ENCODE data around the gene CYB5A. TPM values are rescaled to one million over a fixed set of nuclear protein-coding genes. Genes with fewer than 3 reads are reported as not detected.

The CYB5A gene
- total RNA-seq, 6 experiments from 2014 or later: 60.4 to 83.3 (median 69.1) TPM

DNA sequence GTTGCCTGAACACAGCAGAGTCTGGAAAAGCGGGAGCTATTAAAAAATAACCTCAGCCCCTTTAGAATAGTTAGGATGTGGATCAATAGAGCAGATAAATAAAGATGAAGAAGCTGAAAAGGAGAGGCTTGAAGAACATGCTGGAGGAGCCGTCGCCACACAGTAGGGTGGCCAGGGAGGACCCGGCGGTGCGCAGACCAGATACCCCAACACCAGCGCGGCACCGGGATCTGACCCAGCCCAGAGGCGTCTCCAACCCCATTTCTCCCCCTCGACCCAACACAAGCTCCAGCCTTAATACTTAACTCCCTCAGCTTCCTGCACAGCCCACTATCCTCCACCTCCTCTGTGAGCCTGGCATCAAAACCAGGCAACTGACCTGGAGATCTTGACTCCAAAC, 16.0 kb downstream of the CYB5A start:
- H3K27ac Mint-ChIP-seq: no peak overlapping the region

DNA sequence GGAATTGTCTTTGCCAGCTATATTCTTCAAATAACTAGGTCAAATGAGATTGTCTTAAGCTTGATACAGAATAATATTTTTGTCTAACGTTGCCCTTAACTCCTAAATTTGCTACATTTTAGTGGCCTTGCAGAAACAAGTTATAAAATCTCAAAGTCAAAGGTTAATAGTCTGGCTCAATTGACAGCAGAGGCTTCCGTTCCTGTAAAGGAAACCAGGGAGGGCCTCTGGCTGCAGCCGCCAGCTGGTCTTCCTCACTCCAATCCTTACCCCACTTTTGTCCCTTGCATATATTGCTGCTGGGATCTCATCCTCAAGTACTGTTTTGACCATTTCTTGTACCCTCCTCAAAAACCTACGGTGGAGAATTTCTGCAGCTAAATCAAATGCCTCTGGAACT, 17.1 kb downstream of the CYB5A start:
- H3K27ac Mint-ChIP-seq: no peak overlapping the region
- H3K27me3 Mint-ChIP-seq (ENCODE audit: insufficient read depth): no peaks in the 10 kb centered on the region
- H3K4me1 Mint-ChIP-seq (ENCODE audit: low read depth): peaks cover 23% of the 10 kb centered on the region
- no peak for TF ChIP-seq CTCF (IDR thresholded peaks at IDR 0.05)
- H3K36me3 Mint-ChIP-seq (ENCODE audit: low read depth): no peaks in the 10 kb centered on the region; the same call in 1 of the 2 replicates
- H3K9me3 Mint-ChIP-seq: no peaks in the 10 kb centered on the region
- H3K4me3 Mint-ChIP-seq: no peak overlapping the region
- DNase-seq: no peak

More for the DNA sequence above, 16.0 kb downstream of the CYB5A start:
- H3K9me3 Mint-ChIP-seq: no peaks in the 10 kb centered on the region
- H3K4me1 Mint-ChIP-seq (ENCODE audit: low read depth): peaks cover 23% of the 10 kb centered on the region
- TF ChIP-seq CTCF (IDR thresholded peaks at IDR 0.05): no peak
- no peaks in the 10 kb centered on the region for H3K27me3 Mint-ChIP-seq (ENCODE audit: insufficient read depth)
- no peak for DNase-seq
- no peak overlapping the region for H3K4me3 Mint-ChIP-seq
- no peaks in the 10 kb centered on the region; the same call in 1 of the 2 replicates for H3K36me3 Mint-ChIP-seq (ENCODE audit: low read depth)

DNA sequence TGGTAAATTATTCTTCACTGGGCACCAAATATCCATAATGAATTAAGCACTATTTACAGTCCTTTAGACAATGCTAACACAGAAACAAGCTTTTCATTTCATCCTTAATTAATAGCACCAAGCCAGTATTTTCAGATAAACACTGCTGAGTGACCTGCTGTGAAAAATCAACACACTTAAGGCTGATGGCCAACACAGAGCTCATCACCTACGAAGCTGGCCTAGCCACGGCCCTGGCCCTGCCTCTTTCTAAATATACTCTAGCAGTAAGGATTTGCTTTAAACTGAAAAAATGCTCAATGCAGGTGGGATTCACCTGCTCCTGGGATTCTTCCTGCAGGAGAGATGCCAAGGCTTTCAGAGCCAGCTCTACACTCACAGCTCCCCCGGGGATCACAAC, 18.4 kb downstream of the CYB5A start:
- H3K9me3 Mint-ChIP-seq: no peaks in the 10 kb centered on the region
- H3K36me3 Mint-ChIP-seq (ENCODE audit: low read depth): no peaks in the 10 kb centered on the region; the same call in 1 of the 2 replicates
- H3K4me1 Mint-ChIP-seq (ENCODE audit: low read depth): peaks cover 23% of the 10 kb centered on the region
- TF ChIP-seq CTCF (IDR thresholded peaks at IDR 0.05): no peak
- DNase-seq: no peak
- no peaks in the 10 kb centered on the region for H3K27me3 Mint-ChIP-seq (ENCODE audit: insufficient read depth)
- H3K4me3 Mint-ChIP-seq: no peak overlapping the region
- no peak overlapping the region for H3K27ac Mint-ChIP-seq

DNA sequence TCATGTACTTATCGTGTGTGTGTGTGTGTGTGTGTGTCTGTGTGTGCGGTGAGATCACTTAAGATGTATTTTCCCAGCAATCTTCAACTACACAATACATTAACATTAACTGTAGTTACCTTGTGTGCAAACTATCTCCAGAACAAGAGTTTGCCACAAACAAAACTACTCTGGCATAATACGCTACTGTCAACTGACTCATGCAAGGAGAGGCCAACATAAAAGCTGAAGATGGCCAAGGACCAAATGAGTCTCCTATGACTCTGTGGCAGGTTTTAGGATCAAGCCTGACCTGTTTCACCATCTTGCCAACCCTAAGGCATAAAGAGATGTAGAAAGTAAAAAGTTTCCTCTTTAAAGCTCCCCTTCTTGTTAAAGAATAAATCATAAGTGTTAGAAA, 20.1 kb downstream of the CYB5A start:
- no peak for TF ChIP-seq CTCF (IDR thresholded peaks at IDR 0.05)
- peak; percentile 40 for DNase-seq
- no peak overlapping the region for H3K4me3 Mint-ChIP-seq
- no peaks in the 10 kb centered on the region; the same call in 1 of the 2 replicates for H3K27me3 Mint-ChIP-seq (ENCODE audit: insufficient read depth)
- H3K4me1 Mint-ChIP-seq (ENCODE audit: low read depth): peaks cover 16% of the 10 kb centered on the region
- H3K9me3 Mint-ChIP-seq: no peaks in the 10 kb centered on the region
- H3K36me3 Mint-ChIP-seq (ENCODE audit: low read depth): no peaks in the 10 kb centered on the region; the same call in 1 of the 2 replicates
- H3K27ac Mint-ChIP-seq: no peak overlapping the region

DNA sequence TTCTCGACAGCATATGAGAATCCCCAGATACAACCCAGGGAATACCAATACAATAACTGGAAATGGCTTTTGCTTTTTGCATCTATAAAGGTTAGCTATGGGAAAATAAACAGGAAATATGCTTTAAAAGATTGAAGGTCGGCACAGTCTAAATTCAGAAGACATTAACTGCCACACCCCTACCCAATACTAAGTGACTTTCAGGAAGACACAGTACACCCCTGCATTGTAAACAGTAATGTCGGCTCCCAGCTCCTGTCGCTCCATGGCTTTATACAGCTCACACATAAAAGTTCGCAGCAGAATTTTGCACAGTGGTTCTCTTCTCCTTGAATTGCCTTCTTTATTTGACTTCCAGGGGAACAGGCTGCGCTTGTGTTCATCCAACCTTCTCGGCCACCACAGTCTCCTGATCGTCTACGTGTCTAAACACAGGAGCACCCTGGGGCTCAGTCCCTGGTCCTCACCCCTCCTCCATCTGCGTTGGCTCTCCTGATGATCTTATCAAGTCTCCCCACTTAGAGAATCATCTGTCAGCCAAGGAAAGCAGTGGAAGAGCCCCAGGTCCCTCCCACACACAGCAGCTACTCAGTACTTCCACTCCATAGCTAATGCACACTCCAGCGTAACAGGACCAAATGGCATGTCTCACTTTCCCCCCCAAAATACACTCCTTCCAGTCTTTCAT, 22.7 kb downstream of the CYB5A start:
- H3K27me3 Mint-ChIP-seq (ENCODE audit: insufficient read depth): no peaks in the 10 kb centered on the region; the same call in 1 of the 2 replicates

More for the DNA sequence above, 22.7 kb downstream of the CYB5A start:
- no peak overlapping the region for H3K27ac Mint-ChIP-seq
- no peak for DNase-seq
- H3K4me1 Mint-ChIP-seq (ENCODE audit: low read depth): peaks cover 19% of the 10 kb centered on the region
- no peaks in the 10 kb centered on the region for H3K9me3 Mint-ChIP-seq
- H3K36me3 Mint-ChIP-seq (ENCODE audit: low read depth): no peaks in the 10 kb centered on the region; the same call in 1 of the 2 replicates
- no peak overlapping the region for H3K4me3 Mint-ChIP-seq
- TF ChIP-seq CTCF (IDR thresholded peaks at IDR 0.05): no peak

Measured in HFFc6 (cell line).